Measurements from ENCODE around the gene EMC10.

DNA sequence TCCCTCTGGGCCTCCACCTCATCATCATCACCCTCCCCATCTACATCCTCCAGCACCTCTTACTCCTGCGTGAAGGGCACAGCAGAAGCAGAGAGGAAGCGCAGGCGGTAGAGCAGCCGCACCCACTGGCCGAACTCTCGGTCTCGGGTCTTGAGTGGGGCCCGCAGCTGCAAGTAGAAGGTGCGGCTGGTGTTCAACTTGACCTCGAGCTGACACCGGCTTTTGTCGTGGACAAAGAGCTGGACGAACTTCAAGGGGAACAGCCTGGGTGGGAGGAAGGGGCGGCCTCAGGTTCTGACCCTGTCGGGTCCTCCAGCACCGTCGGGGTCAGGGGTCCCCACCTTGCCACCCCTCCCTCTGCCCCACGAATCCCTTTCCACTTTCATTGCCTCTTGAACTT lies 8.7 kb upstream of the EMC10 start:
- TF ChIP-seq, protein P1, sequence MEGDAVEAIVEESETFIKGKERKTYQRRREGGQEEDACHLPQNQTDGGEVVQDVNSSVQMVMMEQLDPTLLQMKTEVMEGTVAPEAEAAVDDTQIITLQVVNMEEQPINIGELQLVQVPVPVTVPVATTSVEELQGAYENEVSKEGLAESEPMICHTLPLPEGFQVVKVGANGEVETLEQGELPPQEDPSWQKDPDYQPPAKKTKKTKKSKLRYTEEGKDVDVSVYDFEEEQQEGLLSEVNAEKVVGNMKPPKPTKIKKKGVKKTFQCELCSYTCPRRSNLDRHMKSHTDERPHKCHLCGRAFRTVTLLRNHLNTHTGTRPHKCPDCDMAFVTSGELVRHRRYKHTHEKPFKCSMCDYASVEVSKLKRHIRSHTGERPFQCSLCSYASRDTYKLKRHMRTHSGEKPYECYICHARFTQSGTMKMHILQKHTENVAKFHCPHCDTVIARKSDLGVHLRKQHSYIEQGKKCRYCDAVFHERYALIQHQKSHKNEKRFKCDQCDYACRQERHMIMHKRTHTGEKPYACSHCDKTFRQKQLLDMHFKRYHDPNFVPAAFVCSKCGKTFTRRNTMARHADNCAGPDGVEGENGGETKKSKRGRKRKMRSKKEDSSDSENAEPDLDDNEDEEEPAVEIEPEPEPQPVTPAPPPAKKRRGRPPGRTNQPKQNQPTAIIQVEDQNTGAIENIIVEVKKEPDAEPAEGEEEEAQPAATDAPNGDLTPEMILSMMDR (conservative IDR thresholded peaks at IDR 0.05; ENCODE audit: low read length), result no peak
- TF ChIP-seq EZH2phosphoT487 (IDR thresholded peaks at IDR 0.05; ENCODE audit: borderline replicate concordance, low read depth, low read length), result no peak
